GM19099 (cell line): ENCODE measurements around the gene AZIN2.

Experiments used
- POLR2A ChIP-seq: IDR thresholded peaks from 3 replicates; pipeline ENCODE4 v1.6.1; 2011; ENCODE audit warnings: low read depth; ENCODE audit not compliant: insufficient read length; ENCODE audit errors: extremely low read depth

The AZIN2 gene

DNA sequence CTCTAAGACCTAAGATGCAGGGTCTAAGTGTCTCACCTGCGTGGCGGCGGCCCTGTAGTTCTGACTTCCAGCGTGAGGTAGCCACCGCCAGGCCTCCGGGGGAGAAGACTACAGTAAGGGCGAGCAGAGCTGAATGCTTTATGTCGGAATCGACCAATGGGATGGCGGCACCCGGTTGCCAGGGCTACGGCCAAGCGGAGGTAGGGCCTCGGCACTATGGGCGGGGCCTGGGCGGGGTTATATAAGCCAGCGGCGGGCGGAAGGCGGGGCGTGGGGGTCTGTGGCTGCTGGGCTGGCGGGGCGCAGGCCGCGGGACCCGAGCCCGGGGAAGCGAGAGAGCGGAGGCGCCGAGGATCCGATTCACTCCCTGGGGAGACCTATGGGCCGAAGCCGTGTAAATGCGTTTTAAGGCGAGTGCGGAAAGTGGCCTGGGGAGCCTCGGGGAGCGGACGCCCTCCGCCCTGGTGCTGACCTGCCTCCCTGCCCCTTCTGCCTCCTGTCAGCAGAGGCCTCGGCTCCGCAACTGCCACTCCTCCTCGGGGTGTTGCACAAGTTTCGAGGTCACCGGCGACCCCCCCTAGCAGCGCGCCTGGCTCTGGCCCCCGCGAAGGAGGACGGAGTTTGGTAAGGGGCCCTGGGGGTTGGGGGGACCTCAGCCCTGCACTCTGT, at the start of gene AZIN2:
Gene AZIN2, plus strand, starts transcription at position 269 of the 669 bp plus-strand sequence. CDS start 1,097 bp downstream, outside the sequence.
- no peak for TF ChIP-seq POLR2A

DNA sequence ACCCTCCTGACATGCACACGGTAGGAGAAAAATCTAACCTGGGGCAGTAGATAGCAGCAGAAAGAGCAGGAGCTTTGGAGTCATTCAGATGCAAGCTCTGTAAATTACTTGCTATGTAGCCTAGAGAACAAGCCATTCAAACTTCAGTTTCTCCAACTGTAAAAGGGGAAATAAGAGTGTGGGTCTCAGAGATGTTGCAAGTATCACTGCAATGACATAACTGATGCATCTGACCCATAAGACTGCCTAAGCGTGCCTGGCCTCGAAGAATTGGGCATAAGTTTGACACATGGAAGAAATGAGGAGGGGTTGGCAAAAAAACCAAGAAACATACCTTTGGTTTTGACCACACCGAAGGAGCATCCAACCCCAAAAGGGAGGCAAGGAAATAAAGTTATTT, 49.4 kb upstream of the AZIN2 start:
- no peak for TF ChIP-seq POLR2A

DNA sequence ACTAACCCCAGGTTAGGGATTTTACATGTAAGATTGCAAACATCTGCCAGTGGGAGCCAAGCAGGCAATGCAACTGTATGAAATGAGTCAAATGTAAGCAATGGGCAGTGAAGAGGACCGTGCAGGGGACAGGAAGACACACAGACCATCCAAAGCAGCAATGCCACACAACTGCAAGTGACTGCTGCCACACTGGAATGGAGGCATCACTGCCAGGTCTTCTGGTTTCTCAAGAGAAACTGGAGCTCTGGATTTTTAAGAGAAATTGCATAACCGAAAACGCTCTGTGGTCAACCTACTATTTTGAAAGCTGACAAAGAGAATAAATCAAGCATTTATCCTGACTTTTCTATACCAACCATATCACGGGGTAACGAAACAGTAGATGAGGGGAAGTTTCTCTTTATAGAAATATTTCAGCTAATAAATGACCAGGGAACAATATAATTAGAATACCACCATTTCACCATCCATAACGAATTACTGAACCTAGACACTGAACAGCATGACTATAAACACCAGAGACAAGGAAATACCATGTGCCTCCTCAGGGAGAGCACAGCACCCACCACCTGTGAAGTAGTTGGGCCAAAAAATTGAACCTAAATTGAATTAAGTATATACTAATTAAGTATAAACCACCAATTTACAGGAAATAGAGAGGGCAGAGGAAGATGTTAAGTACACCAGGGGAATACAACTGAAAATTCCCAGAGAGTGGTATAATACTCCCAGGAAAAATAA, 48.7 kb upstream of the AZIN2 start:
- TF ChIP-seq POLR2A: no peak

DNA sequence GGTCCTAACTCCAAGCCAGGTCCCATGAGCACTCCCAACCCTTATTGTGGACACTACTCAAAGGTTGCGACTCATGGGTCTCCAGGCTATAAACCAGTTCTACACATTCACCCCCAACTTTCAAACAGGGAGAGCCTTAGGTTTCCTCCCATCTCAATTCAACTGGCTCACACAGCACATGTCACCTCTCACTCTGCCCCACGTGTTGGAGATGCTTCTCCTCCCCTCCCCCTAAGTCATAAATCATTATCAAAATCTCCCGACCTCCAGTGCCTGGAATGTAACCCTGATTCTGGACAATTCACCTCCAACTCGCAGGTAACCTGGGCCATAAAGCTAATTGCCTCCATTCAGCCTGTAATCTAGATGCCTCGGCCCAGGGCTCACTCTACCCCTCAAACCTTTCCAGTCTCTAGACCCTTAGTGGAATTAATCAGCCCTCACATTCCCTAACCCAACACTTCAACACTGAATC, 44.9 kb upstream of the AZIN2 start:
- TF ChIP-seq POLR2A: no peak

DNA sequence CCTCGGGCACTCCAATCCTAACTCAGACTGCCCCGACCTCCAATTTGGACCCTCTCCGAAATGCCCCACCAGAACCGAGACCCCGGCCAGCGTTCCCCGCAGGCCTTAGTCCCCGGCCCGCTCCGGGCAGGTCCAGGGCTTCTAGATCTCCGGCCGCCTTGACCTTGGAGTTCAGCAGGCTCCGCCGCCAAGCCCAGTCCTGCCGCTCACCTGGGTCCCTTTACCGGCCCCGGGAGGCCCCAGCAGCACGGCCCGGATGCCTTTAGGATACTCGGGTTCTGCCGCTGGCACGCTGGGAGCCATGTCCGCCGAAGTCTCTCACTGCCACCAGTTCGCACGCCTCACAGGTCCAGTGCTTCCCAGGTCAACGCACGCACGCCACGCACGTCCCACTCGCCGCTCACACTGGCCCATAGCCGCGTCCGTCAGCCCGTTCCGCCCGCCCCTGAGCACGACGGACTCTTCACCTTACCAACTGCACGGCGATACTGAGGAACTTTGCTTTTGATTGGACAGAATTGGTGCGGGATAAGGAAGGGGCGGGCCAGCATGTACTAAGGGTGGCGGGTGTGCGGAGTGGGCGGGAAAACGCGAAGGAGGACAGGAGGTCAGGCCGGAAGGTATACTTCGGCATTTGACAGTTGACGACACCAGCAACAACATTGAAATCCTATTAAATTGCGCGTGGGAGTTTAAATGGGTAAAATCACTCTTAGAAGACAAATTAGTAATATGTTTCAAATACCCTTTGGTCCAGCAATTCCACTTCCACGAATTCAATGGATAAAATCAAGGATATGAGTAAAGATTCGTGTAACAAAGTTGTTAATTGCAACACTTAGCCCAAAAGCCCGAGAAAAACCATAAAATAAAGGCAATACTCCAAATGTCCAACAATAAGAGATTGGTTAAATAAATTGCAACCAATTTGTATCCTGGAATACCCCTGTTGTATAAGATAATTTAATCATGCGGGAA, 44.1 kb upstream of the AZIN2 start, which contains the start of gene AK2:
Gene AK2, minus strand, starts transcription at position 358 of the 978 bp plus-strand sequence. Its CDS starts 55 bp downstream, at position 303.
- peak; percentile 69 for TF ChIP-seq POLR2A

DNA sequence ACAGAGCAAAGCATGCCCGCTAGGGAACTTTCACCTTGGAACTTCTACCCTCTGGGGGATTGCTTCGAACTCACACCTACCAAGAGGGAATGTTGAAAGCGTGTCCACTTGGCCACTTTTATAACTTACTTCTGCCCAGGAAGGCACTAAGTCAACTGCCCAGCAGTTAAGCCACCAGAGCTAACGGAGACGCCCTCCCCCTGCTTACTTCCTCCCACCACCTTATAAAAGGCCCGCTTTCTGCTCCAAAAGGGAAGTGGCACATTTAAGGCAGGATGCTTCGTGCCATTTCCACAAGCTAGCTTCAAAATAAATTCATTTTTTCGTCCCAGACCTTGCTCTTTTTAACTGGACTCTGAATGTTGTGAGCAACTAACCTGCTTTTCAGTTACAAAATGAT, 41.1 kb upstream of the AZIN2 start:
- TF ChIP-seq POLR2A: no peak

DNA sequence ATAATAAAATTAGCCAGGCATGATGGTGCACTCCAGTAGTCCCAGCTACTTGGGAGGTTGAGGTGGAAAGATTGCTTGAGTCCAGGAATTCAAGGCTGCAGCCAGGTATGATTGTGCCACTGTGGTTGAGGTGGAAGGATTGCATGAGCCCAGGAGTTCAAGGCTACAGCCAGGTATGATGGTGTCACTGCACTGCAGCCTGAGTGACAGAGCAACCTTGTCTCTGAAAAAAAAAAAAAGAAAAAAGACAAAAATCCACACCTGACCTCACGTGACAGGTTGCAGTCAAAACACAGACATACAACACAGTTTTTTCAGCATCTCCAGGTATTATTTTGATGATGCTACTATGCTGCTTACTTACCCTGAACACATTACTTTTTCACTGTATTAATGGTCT, 39.9 kb upstream of the AZIN2 start:
- TF ChIP-seq POLR2A: no peak

DNA sequence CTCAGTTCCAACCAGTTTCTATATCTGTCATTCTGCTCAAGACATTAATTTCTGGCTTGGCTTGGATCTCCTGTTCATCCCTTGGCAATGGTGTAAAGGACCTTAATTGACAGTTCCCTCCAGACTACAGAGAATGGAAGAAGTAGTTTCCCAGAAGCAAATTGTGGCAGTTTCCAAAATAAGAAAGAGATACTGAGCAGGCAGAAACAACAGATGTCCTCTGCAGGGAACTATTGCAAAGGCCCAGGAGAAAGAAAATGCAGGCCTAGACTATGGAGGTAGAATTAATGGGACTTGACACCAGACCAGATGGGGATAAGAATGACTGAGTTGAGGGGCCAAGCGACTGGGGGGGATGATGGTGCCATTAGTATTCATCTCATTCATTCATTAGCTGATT, 38.1 kb upstream of the AZIN2 start:
- no peak for TF ChIP-seq POLR2A

DNA sequence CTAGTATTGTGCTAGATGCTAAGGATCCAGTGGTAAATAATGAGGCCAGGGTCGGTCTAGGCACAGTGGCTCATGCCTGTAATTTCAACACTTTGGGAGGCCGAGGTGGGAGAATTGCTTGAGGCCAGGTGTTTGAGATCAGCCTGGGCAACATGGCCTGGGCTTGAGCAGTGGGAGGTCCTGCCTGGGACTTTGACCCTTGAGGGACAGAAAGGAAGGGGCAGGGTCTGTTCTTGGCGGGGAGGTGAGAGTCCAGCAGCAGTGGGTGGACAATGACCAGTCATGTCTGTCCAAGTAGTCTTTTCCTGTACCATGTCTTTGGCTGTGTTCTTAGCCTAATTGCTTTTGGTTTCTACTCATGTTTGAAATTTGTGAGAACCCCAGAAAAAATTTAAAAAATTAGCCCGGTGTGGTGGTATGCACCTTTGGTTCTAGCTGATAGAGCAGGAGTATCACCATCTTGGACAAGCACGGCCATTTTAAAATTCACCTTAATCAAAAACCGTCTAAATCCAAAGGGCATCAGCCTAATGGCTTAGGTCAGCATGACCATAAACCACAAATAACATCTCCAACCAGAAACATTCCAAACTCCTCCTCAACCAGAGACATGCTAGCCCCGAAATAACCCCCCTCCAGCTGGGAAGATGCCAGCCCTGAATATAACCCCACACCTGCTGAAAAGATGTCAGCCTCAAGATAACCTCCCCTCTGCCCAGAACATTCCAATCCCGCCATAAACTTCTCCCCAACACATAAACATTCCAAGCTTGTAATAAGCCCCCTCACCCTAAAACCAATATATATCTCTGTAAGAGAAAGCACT, 37.5 kb upstream of the AZIN2 start:
- TF ChIP-seq POLR2A: no peak

DNA sequence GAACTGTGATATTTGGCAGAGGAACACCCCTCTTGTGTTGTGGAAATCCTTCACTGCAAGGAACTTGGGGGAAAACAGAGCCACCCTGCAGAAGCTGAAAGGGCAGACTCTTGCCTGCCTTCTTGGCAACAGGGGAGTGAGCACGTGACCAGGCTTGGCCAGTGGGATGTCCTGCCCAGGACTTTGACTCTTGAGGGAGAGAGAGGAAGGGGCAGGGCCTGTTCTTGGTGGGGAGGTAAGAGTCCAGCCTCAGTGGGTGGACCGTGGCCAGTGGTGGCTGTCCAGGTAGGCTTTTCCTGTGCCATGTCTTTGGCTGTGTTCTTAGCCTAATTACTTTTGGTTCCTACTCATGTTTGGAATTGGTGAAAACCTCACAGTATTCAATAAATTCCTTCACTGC, 35.7 kb upstream of the AZIN2 start:
- no peak for TF ChIP-seq POLR2A

DNA sequence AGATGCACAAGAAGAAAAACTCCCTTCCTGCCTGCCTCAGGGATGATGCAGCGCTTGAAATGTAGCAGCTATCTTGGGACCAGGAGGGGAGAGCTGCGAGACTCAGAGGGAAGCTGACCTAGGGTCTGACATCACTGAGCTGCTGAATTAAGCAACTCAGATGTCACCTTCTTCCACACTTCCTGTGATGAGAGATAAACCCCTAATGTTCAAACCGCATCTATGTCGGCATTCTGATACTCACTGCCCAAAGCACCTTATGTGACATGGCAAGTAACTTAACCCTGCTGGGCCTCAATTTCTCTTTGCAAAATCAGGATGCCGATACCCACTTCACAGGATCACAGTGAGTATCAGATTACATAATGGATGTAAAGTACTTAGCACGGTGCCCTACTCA, 35.1 kb upstream of the AZIN2 start:
- TF ChIP-seq POLR2A: no peak

DNA sequence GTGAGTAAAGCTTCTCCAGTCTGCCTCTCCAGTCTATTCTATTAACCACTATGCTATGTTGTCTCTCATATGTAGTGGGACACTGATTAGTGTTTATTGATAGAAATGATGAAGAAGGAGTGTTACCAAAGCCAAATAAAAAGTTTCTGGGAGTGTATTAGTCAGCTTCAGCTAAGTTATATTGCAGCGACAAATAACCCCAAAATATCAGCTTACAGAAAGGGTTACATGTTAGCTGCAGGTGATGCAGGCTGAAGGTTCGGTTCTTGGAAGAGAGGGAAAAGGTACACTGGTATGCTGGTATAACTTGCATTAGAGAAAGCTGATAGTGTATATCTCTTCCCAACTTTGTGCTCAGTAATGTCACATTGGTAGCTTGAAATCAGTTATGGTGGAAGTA, 33.7 kb upstream of the AZIN2 start:
- TF ChIP-seq POLR2A: no peak

DNA sequence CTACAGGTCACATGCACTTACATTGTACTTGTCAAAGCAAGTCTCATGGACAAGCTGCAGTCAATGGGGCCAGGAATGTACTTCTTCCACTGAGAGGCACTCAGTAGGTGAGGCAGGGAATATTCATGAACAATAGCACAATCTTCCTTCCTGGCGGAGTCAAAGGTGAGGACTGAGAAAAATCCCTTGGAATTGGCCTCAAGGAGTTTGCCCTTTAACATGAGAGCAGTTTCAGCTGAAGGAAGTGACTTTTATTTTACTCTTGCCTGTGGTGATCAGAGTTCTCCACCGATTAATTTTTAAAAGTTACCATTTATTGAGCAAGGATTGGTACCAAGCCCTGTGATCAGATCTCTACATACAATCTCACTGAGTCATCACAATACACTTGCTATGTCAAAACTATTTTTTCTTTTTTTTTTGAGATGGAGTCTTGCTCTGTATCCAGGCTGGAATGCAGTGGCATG, 33.1 kb upstream of the AZIN2 start:
- TF ChIP-seq POLR2A: no peak

DNA sequence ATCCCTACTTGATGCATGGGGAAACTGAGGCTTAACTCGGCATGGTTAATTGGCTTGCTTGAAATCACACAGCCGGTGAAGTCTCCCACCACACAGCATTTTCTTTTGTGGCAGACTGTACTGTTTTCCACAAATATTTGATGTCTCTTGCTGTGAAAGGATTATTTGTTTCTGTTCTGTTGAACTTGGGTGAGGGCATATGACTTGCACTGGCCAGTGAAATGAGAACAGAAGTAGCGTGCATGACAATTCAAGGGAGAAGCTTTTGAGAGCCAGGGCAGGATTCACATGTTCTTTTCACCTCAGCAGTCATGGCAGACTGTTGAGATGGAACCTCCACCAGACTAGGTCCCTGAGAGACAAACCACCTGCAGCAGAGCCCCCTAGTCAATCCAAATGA, 32.5 kb upstream of the AZIN2 start:
- TF ChIP-seq POLR2A: no peak
